ENCODE measurements around the gene PHKB. TPM values are rescaled to one million over a fixed set of nuclear protein-coding genes. Genes with fewer than 3 reads are reported as not detected.

Gene PHKB
- total RNA-seq, 1 experiment from 2014 or later, result 38.8 TPM

DNA sequence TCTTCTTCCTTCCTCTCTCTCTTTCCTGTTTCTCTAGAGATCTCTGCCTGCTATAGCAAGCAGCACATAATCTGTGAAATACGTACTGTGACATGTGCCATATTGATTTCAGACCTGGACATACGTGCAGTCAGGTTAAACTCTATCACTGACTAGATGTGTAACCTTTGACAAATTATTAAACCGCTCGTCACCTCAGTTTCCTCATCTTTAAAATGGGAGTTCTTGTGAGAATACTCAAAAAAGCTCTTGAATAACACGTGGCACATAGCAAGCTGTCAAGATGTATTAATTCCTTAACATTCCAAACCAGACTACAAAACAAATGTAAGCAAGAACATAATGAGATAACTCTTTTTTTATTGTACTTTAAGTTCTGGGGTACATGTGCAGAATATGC lies 170.0 kb downstream of the PHKB start:
- Mint-ChIP-seq H3K27ac (no peak overlapping the region), H3K4me1 (peaks cover 19 to 21% of the 10 kb centered on the region in 2 experiments), H3K4me3 (no peak overlapping the region), H3K36me3 (ENCODE audit: insufficient read depth in 1 of 3, low read depth in 3 of 3) (peaks cover 2 to 12% (median 5%) of the 10 kb centered on the region in 3 experiments; a peak in 3 of 7 replicates), H3K27me3 (ENCODE audit: low read depth) (no peaks in the 10 kb centered on the region), H3K9me3 (peaks cover 2% of the 10 kb centered on the region in 2 experiments; a peak in 2 of 5 replicates)
- Histone ChIP-seq H3K27me3 (ENCODE audit: insufficient read depth, low read length) (no peaks in the 10 kb centered on the region), H4K91ac (ENCODE audit: insufficient read length, low read depth, low read length) (no peak overlapping the region), H3K4me2 (ENCODE audit: insufficient read depth, insufficient read length, low read length) (no peak overlapping the region), H3K9ac (ENCODE audit: extremely low read depth, insufficient read length, low read length) (no peak overlapping the region), H3K79me1 (ENCODE audit: insufficient read depth, low read depth, low read length, poor library complexity, severe bottlenecking) (no peaks in the 10 kb centered on the region), H4K20me1 (ENCODE audit: control insufficient read depth, insufficient read depth, insufficient read length) (no peaks in the 10 kb centered on the region), H3K79me2 (ENCODE audit: insufficient read depth, low read length) (no peaks in the 10 kb centered on the region), H3K4me1 (ENCODE audit: insufficient read depth, low read length) (0 out of 2 replicates have a peak, but pooled peaks cover 3% of the 10 kb centered on the region), H3K14ac (ENCODE audit: insufficient read depth, low read length) (no peak overlapping the region), H3K27ac (ENCODE audit: insufficient read length, low read depth, low read length) (no peak overlapping the region), H3K56ac (ENCODE audit: insufficient read length, low read depth, low read length) (no peak overlapping the region), H3K23ac (ENCODE audit: insufficient read length, low read depth, low read length) (no peak overlapping the region), H3K4ac (ENCODE audit: low read depth, low read length) (no peak overlapping the region), H3T11ph (ENCODE audit: low read length) (no peak overlapping the region), H2BK12ac (ENCODE audit: insufficient read length, low read depth, low read length) (no peak overlapping the region), H3K9me3 (ENCODE audit: control insufficient read depth, low read depth, low read length) (no peaks in the 10 kb centered on the region), H3K23me2 (ENCODE audit: insufficient read length, low read depth, low read length, poor library complexity, severe bottlenecking) (no peaks in the 10 kb centered on the region), H3K18ac (ENCODE audit: insufficient read length, low read depth, low read length) (no peak overlapping the region), H2BK5ac (ENCODE audit: insufficient read length, low read length) (no peak overlapping the region), H2BK15ac (ENCODE audit: low read depth, low read length) (no peak overlapping the region), H2AK5ac (ENCODE audit: insufficient read length, low read length) (no peak overlapping the region), H2AFZ (ENCODE audit: low read length) (no peak overlapping the region), H4K8ac (replicated peaks; ENCODE audit: insufficient read length, low read depth, low read length) (no peak overlapping the region), H2BK120ac (ENCODE audit: low read depth, low read length, poor library complexity, severe bottlenecking) (no peak overlapping the region), H4K5ac (ENCODE audit: insufficient read length, low read depth, low read length) (no peak overlapping the region), H2BK20ac (ENCODE audit: low read depth, low read length, poor library complexity, severe bottlenecking) (no peak overlapping the region)
- DNase-seq, result no peak
- whole genome bisulfite sequencing (ENCODE audit: extremely low coverage, insufficient read length, low lambda C conversion rate), result no CpG with 5 or more reads among the region's 5 CpGs
- TF ChIP-seq, protein P1, sequence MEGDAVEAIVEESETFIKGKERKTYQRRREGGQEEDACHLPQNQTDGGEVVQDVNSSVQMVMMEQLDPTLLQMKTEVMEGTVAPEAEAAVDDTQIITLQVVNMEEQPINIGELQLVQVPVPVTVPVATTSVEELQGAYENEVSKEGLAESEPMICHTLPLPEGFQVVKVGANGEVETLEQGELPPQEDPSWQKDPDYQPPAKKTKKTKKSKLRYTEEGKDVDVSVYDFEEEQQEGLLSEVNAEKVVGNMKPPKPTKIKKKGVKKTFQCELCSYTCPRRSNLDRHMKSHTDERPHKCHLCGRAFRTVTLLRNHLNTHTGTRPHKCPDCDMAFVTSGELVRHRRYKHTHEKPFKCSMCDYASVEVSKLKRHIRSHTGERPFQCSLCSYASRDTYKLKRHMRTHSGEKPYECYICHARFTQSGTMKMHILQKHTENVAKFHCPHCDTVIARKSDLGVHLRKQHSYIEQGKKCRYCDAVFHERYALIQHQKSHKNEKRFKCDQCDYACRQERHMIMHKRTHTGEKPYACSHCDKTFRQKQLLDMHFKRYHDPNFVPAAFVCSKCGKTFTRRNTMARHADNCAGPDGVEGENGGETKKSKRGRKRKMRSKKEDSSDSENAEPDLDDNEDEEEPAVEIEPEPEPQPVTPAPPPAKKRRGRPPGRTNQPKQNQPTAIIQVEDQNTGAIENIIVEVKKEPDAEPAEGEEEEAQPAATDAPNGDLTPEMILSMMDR (conservative IDR thresholded peaks at IDR 0.05), result no peak
